ENCODE results near the gene MRPL1.

The MRPL1 gene

GRCh38 chr4:77862478-77863216 is at the start of gene MRPL1:
MRPL1 (plus strand) TSS chr4:77862830; CDS start chr4:77862849, 19 bp downstream.
- peak; percentile 85 for DNase-seq (ENCODE audit: low spot score)

DNA sequence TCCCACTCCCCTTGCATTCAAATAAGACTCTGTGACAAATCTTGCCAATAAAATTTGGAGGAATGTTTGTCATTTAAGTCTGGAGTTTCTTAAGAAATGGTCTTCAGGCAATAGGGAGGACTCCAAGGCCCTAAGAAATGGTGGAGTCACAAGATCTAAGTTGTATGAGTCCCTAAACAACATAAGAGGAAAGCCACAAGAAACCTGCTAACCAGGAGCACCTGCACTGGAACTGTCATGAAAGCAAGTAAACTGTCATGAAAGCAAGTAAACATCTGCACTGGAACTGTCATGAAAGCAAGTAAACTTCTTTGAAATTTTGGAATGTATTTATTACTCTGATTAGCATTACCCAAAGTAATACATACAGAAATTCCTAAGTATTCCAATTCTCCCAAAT is 47.0 kb upstream of the MRPL1 start:
- no peak for DNase-seq (ENCODE audit: low spot score)

- DNase-seq (ENCODE audit: low spot score), result no peak
Measured at GRCh38 chr4:77816546-77816945, 46.1 kb upstream of the MRPL1 start.

GRCh38 chr4:77817304-77818072 is 45.1 kb upstream of the MRPL1 start:
- no peak for DNase-seq (ENCODE audit: low spot score)

DNA sequence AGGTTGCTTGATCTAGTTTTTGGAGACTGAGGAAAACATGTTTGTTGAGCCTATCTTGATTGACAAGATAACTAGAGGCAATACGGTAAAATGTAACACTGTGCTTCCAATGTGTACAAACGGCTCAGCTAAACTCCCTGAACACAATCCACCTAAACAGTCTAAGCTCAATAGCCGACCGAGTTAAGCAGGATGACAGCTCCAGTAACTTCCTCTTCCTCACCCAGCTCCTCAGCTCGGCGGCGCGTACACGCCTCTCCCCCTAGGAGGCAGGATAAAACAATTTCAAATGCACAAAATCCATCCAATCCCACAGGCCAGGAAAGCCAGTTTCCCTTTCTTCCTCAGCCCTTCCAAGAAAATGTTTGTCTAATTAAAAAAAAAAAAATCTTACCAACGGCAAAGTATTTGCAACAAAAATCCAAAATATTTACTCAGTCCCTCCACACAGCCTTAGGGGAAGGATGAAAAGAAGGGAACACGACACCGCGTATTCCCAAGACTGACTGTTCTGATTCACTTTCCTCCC is 44.5 kb upstream of the MRPL1 start:
- peak; percentile 82 for DNase-seq (ENCODE audit: low spot score)

DNA sequence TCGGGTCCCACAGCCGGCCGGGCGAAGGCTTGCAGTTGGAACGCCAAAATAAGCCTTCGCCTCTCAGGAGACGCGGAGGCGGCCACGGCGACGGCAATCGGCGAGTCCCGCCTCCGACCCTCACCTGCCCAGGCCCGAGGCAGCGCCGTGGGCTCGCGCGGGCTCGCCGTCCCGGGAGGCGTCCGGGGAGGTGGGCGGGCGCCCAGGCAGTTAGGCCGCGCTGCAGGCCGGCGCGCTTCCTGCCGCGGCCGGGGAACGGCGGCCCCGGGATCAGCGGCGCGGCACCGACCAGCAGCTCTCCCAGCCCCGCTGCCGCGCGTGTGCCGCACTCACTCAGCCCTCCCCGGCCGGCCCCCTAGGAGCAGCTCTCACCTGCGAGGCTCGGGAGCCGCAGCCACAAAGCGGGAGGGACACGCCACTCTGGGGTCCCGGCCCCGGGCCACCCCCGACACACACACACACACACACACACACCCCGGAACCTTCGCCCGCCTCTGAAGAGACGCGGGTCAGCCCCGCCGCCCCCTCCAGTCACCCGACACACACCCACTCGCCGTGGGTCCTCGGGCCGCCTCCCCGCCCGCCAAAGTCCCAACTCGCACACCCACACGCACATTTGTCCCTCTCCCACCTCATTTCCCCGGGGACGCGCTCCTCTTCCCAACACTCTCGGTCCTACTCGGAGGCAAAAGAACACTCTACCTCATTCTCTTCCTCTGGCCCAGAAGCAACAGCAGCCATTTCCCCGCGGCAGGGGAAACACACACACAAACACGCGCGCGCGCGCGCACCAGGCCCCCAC is 43.8 kb upstream of the MRPL1 start, which contains the start of gene CNOT6L:
CNOT6L (minus strand) TSS at position 767 of the 802 bp plus-strand sequence; CDS start at position 707, 60 bp downstream.
- peak; percentile 80 for DNase-seq (ENCODE audit: low spot score)

GRCh38 chr4:77819404-77819842 is 43.2 kb upstream of the MRPL1 start:
- peak; percentile 72 for DNase-seq (ENCODE audit: low spot score)

DNA sequence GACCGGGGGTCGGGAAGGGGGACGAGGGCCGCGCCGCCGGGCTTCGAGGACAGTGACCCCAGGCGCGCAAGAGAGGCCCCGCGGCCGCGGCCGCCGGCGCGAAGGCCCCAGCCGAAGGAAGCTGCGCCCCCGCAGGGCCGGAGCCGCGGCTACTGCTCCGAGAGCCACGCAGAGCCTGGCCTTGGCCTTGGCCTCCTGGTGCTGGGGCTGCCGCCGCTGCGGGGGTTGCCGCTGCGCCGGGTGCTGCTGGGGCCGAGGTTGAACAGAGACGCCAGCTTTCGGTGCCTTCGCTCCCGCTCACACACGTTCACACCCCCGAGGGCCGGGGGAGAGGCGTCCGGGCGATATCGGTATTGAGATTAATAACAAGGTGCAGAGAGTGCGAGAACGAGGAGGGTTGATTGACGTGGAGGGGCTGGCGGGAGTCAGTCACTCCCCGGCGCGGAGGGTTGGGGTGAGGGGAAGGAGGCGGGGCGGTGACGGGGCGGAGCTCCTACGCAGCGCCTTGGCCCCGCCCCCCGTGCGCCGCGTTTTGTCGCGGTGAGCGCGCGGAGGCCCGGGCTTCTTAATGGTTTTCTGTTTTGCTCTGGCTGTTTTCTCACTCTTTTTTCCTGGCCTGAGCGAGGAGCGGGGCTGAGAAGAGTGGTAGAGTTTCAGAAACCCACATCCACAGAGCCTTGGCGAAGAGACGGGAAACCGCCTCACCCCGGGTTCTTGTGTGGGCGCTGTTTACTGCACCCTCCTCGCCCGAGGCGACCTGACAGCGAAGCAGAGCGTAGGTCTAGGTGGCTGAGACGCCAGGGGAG is 42.6 kb upstream of the MRPL1 start:
- peak; percentile 96 for DNase-seq (ENCODE audit: low spot score)

GRCh38 chr4:77820649-77821561 is 41.7 kb upstream of the MRPL1 start:
- peak; percentile 28 for DNase-seq (ENCODE audit: low spot score)

DNA sequence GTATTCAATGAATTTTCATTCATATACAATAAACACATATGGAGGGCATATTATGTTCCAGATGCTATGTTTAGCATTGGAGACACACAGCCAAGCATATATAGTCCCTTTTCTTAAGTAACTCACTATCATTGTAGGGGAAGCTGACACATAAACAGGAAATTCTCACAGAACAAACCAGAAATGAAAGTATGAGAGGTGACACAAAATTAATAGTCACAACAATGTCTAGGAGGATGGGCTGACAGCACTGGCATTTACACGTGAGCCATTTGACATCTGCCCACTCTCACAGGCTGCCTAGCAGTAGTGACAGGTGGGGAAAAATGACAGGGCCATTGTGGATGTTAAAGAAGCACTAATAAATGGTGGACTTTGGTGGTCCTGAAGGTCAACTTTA is 40.9 kb upstream of the MRPL1 start:
- no peak for DNase-seq (ENCODE audit: low spot score)

DNA sequence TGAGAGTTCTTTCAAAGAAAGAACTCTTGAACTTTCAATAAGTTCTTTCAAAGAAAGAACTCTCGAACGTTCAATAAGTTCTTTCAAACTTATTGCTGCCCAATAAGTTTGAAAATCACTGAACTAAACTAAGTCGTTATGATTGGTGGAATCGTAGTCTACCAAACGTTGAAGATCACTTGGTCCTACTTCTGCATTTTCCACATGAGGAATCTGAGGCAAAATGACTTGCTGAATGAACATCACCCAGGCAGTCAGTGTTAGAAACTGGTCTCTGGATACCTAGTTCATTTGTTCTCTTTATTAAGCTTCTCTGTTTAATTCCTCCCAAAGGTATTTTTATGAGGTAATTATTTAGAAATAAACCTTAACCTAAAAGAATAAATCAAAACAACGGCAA is 36.4 kb upstream of the MRPL1 start:
- no peak for DNase-seq (ENCODE audit: low spot score)

DNA sequence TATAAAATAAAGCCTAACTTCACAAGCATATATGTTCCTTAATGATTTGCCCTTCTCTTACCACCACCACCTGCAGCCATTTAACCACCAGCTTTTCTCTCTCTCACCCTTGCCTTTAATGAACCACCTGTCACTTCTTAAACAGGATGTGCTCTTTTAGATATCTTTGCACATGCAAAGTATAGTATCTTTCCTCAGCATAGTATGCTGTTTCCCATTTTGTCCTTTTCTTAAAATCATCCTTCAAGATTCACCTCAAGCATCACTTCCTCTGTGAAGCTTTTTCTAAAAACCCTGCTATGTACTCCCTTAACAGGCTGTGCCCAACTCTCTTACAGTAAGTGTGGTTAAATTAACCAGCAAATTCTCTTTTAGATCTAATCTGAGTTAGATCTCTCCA is 35.3 kb upstream of the MRPL1 start:
- DNase-seq (ENCODE audit: low spot score), result no peak

GRCh38 chr4:77833126-77833724 is 29.4 kb upstream of the MRPL1 start:
- no peak for DNase-seq (ENCODE audit: low spot score)

- no peak for DNase-seq (ENCODE audit: low spot score)
Measured at GRCh38 chr4:77834403-77834802, 28.2 kb upstream of the MRPL1 start.

GRCh38 chr4:77843628-77844027 is 19.0 kb upstream of the MRPL1 start:
- no peak for DNase-seq (ENCODE audit: low spot score)

DNA sequence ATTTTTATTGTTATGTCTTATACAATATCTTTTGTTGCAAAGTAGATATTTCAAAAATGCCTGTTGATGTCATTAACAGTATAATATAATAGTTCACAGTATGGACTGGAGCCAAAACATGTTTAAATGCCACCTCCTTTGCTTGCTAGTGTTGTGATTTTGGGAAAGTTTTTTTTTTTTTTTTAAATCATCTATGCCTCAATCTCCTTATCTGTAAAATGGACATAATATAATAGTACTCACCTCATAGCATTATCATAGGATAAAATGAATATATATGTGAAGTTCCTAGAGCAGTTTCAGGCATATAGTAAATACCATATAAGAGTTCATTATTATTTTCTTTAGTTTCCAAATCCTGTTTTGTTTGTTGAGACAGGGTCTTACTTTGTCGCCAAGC is 18.3 kb upstream of the MRPL1 start:
- no peak for DNase-seq (ENCODE audit: low spot score)

DNA sequence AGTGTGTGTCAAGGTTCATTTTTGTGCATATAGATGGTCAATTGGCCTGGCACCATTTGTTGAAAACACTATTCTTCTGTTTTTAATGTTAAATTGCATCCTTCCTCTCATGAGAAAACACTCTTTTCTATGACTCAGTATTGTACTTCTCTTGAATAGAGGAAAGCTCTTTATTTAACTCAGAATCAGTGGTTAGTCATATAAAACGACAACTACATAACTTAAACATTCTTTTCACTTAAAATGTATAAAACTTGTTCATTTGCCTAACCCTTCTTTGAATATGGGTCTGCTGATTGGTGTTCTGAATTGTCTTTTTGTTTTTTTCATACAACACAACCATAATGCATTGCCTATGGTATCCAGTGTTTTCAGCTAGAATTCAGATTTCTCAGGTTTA is 17.2 kb upstream of the MRPL1 start:
- no peak for DNase-seq (ENCODE audit: low spot score)

GRCh38 chr4:77845929-77846328 is 16.7 kb upstream of the MRPL1 start:
- no peak for DNase-seq (ENCODE audit: low spot score)

DNA sequence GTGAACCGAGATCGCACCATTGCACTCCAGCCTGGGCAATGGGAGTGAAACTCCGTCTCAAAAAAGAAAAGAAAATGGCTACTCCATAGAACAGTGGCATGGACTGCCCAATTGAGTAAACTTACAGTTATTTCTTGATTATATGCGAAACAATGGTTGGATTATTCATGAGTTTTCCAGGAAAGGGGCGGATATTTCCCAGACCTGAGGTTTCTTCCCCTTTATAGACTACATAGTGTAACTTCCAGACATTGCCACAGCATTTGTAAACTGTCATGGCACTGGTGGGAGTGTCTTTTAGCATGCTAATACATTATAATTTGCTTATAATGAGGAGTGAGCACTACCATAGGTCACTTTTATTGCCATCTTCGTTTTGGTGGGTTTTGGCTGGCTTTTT is 14.1 kb upstream of the MRPL1 start:
- DNase-seq (ENCODE audit: low spot score), result no peak
